Osteoblast (primary cell): ENCODE measurements around the gene RABGAP1. TPM values are rescaled to one million over a fixed set of nuclear protein-coding genes. Genes with fewer than 3 reads are reported as not detected.

Source experiments
- DNase-seq: peaks from one replicate; pipeline ENCODE4 v3.0.0; 2011; ENCODE audit warnings: low spot score, mixed read lengths; ENCODE audit not compliant: insufficient read length; ENCODE audit errors: missing footprints
- H2AFZ ChIP-seq: 2 replicates; pipeline ENCODE4 v1.6.0; 2011; ENCODE audit warnings: mild to moderate bottlenecking, low read length
- H3K27ac ChIP-seq: 2 replicates; pipeline ENCODE4 v1.5.1; 2011; ENCODE audit warnings: mild to moderate bottlenecking, low read depth, low read length, moderate library complexity
- H3K27me3 ChIP-seq: 2 replicates; pipeline ENCODE4 v1.6.0; 2012; ENCODE audit warnings: mild to moderate bottlenecking, control low read depth, inconsistent platforms, low read length, moderate library complexity; ENCODE audit not compliant: insufficient read depth
- H3K36me3 ChIP-seq: 2 replicates; pipeline ENCODE4 v1.5.1; 2011; ENCODE audit warnings: mild to moderate bottlenecking, low read length, control low read depth, moderate library complexity; ENCODE audit not compliant: insufficient read depth
- H3K4me1 ChIP-seq: 2 replicates; pipeline ENCODE4 v1.5.1; 2011; ENCODE audit warnings: mild to moderate bottlenecking, low read length, control low read depth, moderate library complexity; ENCODE audit not compliant: insufficient read depth
- H3K4me2 ChIP-seq: 2 replicates; pipeline ENCODE4 v1.6.0; 2011; ENCODE audit warnings: mild to moderate bottlenecking, low read length; ENCODE audit not compliant: insufficient read depth
- H3K4me3 ChIP-seq: fragments of 200-600 bp; sonication (generic); 3 replicates; pipeline ENCODE4 v1.5.1; 2012; ENCODE audit warnings: mild to moderate bottlenecking, low read length, inconsistent platforms; ENCODE audit not compliant: insufficient read depth
- H3K79me2 ChIP-seq: 2 replicates; pipeline ENCODE4 v1.6.0; 2012; ENCODE audit warnings: mild to moderate bottlenecking, low read length, control low read depth, inconsistent platforms; ENCODE audit not compliant: insufficient read depth
- H3K9me3 ChIP-seq: 2 replicates; pipeline ENCODE4 v1.5.1; 2011; ENCODE audit warnings: low read depth, low read length, control low read depth
- H4K20me1 ChIP-seq: 2 replicates; pipeline ENCODE4 v1.6.0; 2012; ENCODE audit warnings: mild to moderate bottlenecking, low read length, control low read depth; ENCODE audit not compliant: insufficient read depth
- CTCF ChIP-seq: IDR thresholded peaks from 2 replicates; pipeline ENCODE4 v1.5.1; 2011; ENCODE audit warnings: mild to moderate bottlenecking, low read depth, low read length, moderate library complexity; ENCODE audit errors: extremely low read depth
- total RNA-seq: library from RNA; depleted of rRNA; stranded (reverse); fragments of >200 nt; gene quantifications from 2 replicates; pipeline ENCODE4 v1.2.3, GENCODE V29; 2012

RABGAP1 gene
- total RNA-seq, 1 donor = 49.2 TPM

- H3K9me3 ChIP-seq = no peaks in the 10 kb centered on the region
- H4K20me1 ChIP-seq = no peaks in the 10 kb centered on the region
- H3K27me3 ChIP-seq = no peaks in the 10 kb centered on the region
- H3K4me1 ChIP-seq = peaks cover 26% of the 10 kb centered on the region
- no peak overlapping the region for H3K4me3 ChIP-seq
- H3K27ac ChIP-seq = peak overlapping the region; percentile 50
- DNase-seq = no peak
- H3K4me2 ChIP-seq = no peak overlapping the region
- H3K36me3 ChIP-seq = peaks cover 7% of the 10 kb centered on the region
- no peak overlapping the region for H2AFZ ChIP-seq
- no peaks in the 10 kb centered on the region for H3K79me2 ChIP-seq
- TF ChIP-seq CTCF = no peak
Measured at GRCh38 chr9:123000371-123001068, 59.7 kb downstream of the RABGAP1 start.

GRCh38 chr9:123002754-123003153, 61.9 kb downstream of the RABGAP1 start:
- TF ChIP-seq CTCF = no peak
- Histone ChIP-seq H3K27me3 (no peaks in the 10 kb centered on the region), H3K36me3 (peaks cover 4% of the 10 kb centered on the region), H3K4me3 (no peak overlapping the region), H3K79me2 (no peaks in the 10 kb centered on the region), H2AFZ (peak overlapping the region; percentile 11), H3K9me3 (no peaks in the 10 kb centered on the region), H3K4me2 (peak overlapping the region; percentile 53), H3K27ac (peak overlapping the region; percentile 65), H3K4me1 (peaks cover 26% of the 10 kb centered on the region), H4K20me1 (no peaks in the 10 kb centered on the region)
- DNase-seq = no peak

- H3K27ac ChIP-seq = peak overlapping the region; percentile 65
- H3K27me3 ChIP-seq = no peaks in the 10 kb centered on the region
- H3K79me2 ChIP-seq = no peaks in the 10 kb centered on the region
- no peak overlapping the region for H2AFZ ChIP-seq
- H3K4me1 ChIP-seq = peaks cover 26% of the 10 kb centered on the region
- no peaks in the 10 kb centered on the region for H4K20me1 ChIP-seq
- H3K9me3 ChIP-seq = no peaks in the 10 kb centered on the region
- H3K4me3 ChIP-seq = no peak overlapping the region
- peaks cover 1% of the 10 kb centered on the region for H3K36me3 ChIP-seq
- no peak for TF ChIP-seq CTCF
- peak overlapping the region; percentile 53 for H3K4me2 ChIP-seq
- DNase-seq = no peak
Measured at GRCh38 chr9:123003466-123003865, 62.6 kb downstream of the RABGAP1 start.

GRCh38 chr9:123005964-123006363, 65.1 kb downstream of the RABGAP1 start:
- Histone ChIP-seq H4K20me1 (no peaks in the 10 kb centered on the region), H3K27ac (no peak overlapping the region), H3K9me3 (no peaks in the 10 kb centered on the region), H3K4me1 (peaks cover 17% of the 10 kb centered on the region), H3K79me2 (no peaks in the 10 kb centered on the region), H3K27me3 (no peaks in the 10 kb centered on the region), H3K4me3 (no peak overlapping the region), H3K4me2 (no peak overlapping the region), H3K36me3 (peaks cover 5% of the 10 kb centered on the region), H2AFZ (no peak overlapping the region)
- no peak for TF ChIP-seq CTCF
- no peak for DNase-seq
